ENCODE measurements around the gene MYO1H.

MYO1H gene

GRCh38 chr12:109302358-109302757, 45.3 kb upstream of the MYO1H start:
- Histone ChIP-seq H3K27me3 (ENCODE audit: insufficient read depth, low read length) (no peaks in the 10 kb centered on the region), H3K4me3 (ENCODE audit: low read depth, low read length, poor library complexity, severe bottlenecking) (no peak overlapping the region), H4K20me1 (ENCODE audit: insufficient read depth, low read length) (no peaks in the 10 kb centered on the region), H3K4me2 (ENCODE audit: low read length) (no peak overlapping the region), H3K4me1 (ENCODE audit: insufficient read depth, low read length, severe bottlenecking) (no peaks in the 10 kb centered on the region), H3K79me2 (ENCODE audit: insufficient read depth, low read length) (no peaks in the 10 kb centered on the region), H3F3A (ENCODE audit: insufficient read depth, low read length) (no peaks in the 10 kb centered on the region), H3K27ac (ENCODE audit: low read depth, low read length, poor library complexity, severe bottlenecking) (no peak overlapping the region), H3K9me2 (ENCODE audit: low read depth, low read length) (no peaks in the 10 kb centered on the region), H3K9ac (ENCODE audit: low read length) (no peak overlapping the region), H3K36me3 (ENCODE audit: insufficient read depth, low read length) (no peaks in the 10 kb centered on the region), H2AFZ (ENCODE audit: low read length) (no peak overlapping the region), H3K9me3 (ENCODE audit: low read length) (no peaks in the 10 kb centered on the region)
- peak; percentile 17; the same call in 1 of the 2 replicates for TF ChIP-seq CTCF (IDR thresholded peaks at IDR 0.05; ENCODE audit: low read length)
- TF ChIP-seq EZH2 (IDR thresholded peaks at IDR 0.05; ENCODE audit: borderline replicate concordance, low read length) = no peak

- Histone ChIP-seq H3K9ac (ENCODE audit: low read length) (no peak overlapping the region), H2AFZ (ENCODE audit: low read length) (no peak overlapping the region), H3K36me3 (ENCODE audit: insufficient read depth, low read length) (no peaks in the 10 kb centered on the region), H3K4me1 (ENCODE audit: insufficient read depth, low read length, severe bottlenecking) (no peaks in the 10 kb centered on the region), H3K4me3 (ENCODE audit: low read depth, low read length, poor library complexity, severe bottlenecking) (no peak overlapping the region), H3K27me3 (ENCODE audit: insufficient read depth, low read length) (no peaks in the 10 kb centered on the region), H3F3A (ENCODE audit: insufficient read depth, low read length) (no peaks in the 10 kb centered on the region), H3K9me2 (ENCODE audit: low read depth, low read length) (no peaks in the 10 kb centered on the region), H3K4me2 (ENCODE audit: low read length) (no peak overlapping the region), H3K79me2 (ENCODE audit: insufficient read depth, low read length) (no peaks in the 10 kb centered on the region), H3K9me3 (ENCODE audit: low read length) (no peaks in the 10 kb centered on the region), H4K20me1 (ENCODE audit: insufficient read depth, low read length) (no peaks in the 10 kb centered on the region), H3K27ac (ENCODE audit: low read depth, low read length, poor library complexity, severe bottlenecking) (no peak overlapping the region)
- TF ChIP-seq CTCF (IDR thresholded peaks at IDR 0.05; ENCODE audit: low read length) = no peak
- no peak for TF ChIP-seq EZH2 (IDR thresholded peaks at IDR 0.05; ENCODE audit: borderline replicate concordance, low read length)
Observed at GRCh38 chr12:109302770-109303169, 44.9 kb upstream of the MYO1H start.

GRCh38 chr12:109304485-109304884, 43.2 kb upstream of the MYO1H start:
- no peaks in the 10 kb centered on the region for H3K36me3 ChIP-seq (ENCODE audit: insufficient read depth, low read length)
- H3K9ac ChIP-seq (ENCODE audit: low read length) = no peak overlapping the region
- no peaks in the 10 kb centered on the region for H3K9me2 ChIP-seq (ENCODE audit: low read depth, low read length)
- no peaks in the 10 kb centered on the region for H3K9me3 ChIP-seq (ENCODE audit: low read length)
- H3K79me2 ChIP-seq (ENCODE audit: insufficient read depth, low read length) = no peaks in the 10 kb centered on the region
- no peak overlapping the region for H3K27ac ChIP-seq (ENCODE audit: low read depth, low read length, poor library complexity, severe bottlenecking)
- H4K20me1 ChIP-seq (ENCODE audit: insufficient read depth, low read length) = no peaks in the 10 kb centered on the region
- no peak overlapping the region for H3K4me3 ChIP-seq (ENCODE audit: low read depth, low read length, poor library complexity, severe bottlenecking)
- H3K4me2 ChIP-seq (ENCODE audit: low read length) = no peak overlapping the region
- TF ChIP-seq CTCF (IDR thresholded peaks at IDR 0.05; ENCODE audit: low read length) (no peak), EZH2 (IDR thresholded peaks at IDR 0.05; ENCODE audit: borderline replicate concordance, low read length) (no peak)
- no peaks in the 10 kb centered on the region for H3F3A ChIP-seq (ENCODE audit: insufficient read depth, low read length)
- H3K27me3 ChIP-seq (ENCODE audit: insufficient read depth, low read length) = no peaks in the 10 kb centered on the region
- no peak overlapping the region for H2AFZ ChIP-seq (ENCODE audit: low read length)
- H3K4me1 ChIP-seq (ENCODE audit: insufficient read depth, low read length, severe bottlenecking) = no peaks in the 10 kb centered on the region
